Astrocyte of the cerebellum (primary cell): Measurements from ENCODE around the gene HSPA2.

ENCODE experiments used
- DNase-seq: peaks from one replicate; pipeline ENCODE4 v3.0.0-alpha.2; 2011; ENCODE audit warnings: low read depth
- H3K4me3 ChIP-seq: 2 replicates; pipeline ENCODE4 v1.5.1; 2011; ENCODE audit warnings: mild to moderate bottlenecking, low read depth, low read length, moderate library complexity
- CTCF ChIP-seq: IDR thresholded peaks from 2 replicates; pipeline ENCODE4 v1.5.1; 2012; ENCODE audit warnings: low read length, low read depth, moderate library complexity, mild to moderate bottlenecking; ENCODE audit errors: missing control alignments
- in situ Hi-C: cut with HindIII; loops from 2 replicates; pipeline ENCODE4 v1.10.0; 2017; ENCODE audit warnings: low sequenced_read_pairs

The HSPA2 gene

DNA sequence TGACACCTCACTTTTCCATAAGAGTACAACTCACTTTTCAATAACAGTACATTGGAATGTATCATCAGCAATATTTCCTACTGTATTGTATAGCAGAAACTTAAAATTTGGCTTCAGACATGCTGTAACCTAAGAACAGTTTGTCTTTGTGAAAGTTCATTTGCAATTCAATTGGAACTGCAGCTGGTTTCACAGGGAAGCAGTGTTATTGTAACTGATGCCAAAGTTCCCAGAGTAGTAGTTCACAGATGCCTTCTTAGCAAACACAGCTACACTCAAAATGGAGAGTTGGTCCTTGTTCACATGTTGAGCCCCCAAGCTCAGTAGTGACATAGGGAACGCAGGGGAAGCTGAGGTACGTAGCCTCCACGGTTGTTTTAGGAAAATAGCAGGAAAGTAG is 32.6 kb downstream of the HSPA2 start:
- no peak for TF ChIP-seq CTCF
- H3K4me3 ChIP-seq: no peak overlapping the region
- DNase-seq: peak; percentile 72
- in situ Hi-C loops: no loop called here

DNA sequence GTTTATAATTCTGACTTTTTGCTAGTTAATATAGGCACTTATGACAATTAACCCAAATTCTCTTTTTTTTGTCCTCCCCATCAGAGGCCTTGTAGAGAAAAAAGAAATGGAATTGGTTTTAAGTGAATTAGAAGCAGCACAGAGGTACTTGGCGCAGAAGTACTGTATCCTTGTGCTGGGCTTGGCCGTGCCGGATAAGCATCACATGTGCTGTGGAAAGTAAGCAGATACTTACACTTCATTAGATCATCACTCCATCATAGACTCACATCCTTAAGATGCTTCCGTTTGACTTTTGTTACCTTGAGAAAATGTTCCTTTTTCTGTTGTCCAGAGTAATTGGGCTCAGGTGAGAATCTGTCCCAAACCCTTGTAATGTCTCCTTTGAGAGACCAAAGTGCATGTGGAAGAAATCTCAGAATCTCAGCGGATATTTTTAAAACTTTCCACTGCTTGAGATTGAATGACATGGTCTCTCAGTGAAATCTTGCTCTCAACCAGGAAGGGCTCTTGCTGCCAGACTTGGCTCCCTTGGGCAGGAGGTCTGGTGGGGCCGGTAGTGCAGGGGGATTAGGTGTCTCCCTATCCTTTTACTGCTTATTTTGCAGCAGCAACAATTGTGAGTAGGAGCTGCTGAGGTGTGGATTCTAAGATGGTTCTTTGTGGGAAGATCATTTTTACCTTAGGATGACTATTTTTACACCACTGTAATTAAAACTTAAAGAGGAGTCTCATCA is 34.0 kb downstream of the HSPA2 start:
- no peak overlapping the region for H3K4me3 ChIP-seq
- in situ Hi-C loops: no loop called here
- TF ChIP-seq CTCF: no peak
- DNase-seq: no peak

DNA sequence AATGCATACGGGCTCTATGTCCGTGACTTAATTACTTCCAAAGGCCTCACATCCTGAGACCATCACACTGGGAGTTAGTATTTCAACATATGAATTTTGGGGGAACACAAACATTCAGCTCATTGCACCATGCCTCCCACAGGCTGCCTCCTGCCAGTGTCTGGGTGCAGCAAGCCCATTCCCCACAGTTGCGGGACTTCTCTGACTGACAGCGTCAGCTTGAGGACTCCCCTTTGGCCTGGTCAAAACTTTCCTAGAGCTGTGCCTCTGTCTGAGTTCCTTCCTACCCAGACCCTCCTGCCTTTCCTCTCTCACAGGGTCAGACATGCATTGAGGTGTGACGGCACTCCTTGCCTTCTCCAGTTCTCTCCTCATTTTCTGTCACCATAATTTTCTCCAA is 36.7 kb downstream of the HSPA2 start:
- no peak overlapping the region for H3K4me3 ChIP-seq
- in situ Hi-C loops: no loop called here
- no peak for TF ChIP-seq CTCF
- no peak for DNase-seq

GRCh38 chr14:64580467-64580866 is 39.9 kb downstream of the HSPA2 start:
- in situ Hi-C loops: no loop called here
- DNase-seq: no peak
- TF ChIP-seq CTCF: no peak
- H3K4me3 ChIP-seq: no peak overlapping the region

DNA sequence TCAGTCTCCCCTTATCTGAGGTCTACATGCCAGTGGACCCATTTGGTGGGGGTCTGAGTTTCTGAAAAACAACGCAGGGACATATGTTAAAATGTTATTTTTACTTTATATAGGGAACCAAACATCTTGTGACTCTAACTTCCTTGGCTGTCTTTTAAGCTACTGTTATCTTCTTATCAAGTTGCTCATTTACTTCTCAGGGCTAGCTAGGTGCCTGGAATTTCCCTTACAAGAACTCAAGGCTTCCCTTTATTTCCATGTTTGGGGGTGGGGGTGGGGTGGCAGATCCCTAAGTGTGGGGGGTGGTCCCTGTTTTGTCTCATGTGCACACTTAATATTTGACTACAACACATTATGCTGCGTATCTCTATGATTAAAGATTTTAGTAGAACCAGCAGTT is 40.8 kb downstream of the HSPA2 start:
- no peak for DNase-seq
- in situ Hi-C loops: no loop called here
- no peak overlapping the region for H3K4me3 ChIP-seq
- no peak for TF ChIP-seq CTCF

GRCh38 chr14:64581817-64582216 is 41.3 kb downstream of the HSPA2 start:
- H3K4me3 ChIP-seq: no peak overlapping the region
- in situ Hi-C loops: no loop called here
- no peak for DNase-seq
- no peak for TF ChIP-seq CTCF

GRCh38 chr14:64584190-64584589 is 43.6 kb downstream of the HSPA2 start:
- H3K4me3 ChIP-seq: no peak overlapping the region
- TF ChIP-seq CTCF: no peak
- in situ Hi-C loops: no loop called here
- DNase-seq: no peak
